ENCODE results near the gene JMY.
A peak's percentile ranks its signal among the peaks of the same experiment; 100 is the strongest.

Gene JMY

GRCh38 chr5:79225026-79225425, 10.9 kb upstream of the JMY start:
- no peak overlapping the region for H3K4me3 ChIP-seq (ENCODE audit: low read depth, low read length)
- TF ChIP-seq, protein P1, sequence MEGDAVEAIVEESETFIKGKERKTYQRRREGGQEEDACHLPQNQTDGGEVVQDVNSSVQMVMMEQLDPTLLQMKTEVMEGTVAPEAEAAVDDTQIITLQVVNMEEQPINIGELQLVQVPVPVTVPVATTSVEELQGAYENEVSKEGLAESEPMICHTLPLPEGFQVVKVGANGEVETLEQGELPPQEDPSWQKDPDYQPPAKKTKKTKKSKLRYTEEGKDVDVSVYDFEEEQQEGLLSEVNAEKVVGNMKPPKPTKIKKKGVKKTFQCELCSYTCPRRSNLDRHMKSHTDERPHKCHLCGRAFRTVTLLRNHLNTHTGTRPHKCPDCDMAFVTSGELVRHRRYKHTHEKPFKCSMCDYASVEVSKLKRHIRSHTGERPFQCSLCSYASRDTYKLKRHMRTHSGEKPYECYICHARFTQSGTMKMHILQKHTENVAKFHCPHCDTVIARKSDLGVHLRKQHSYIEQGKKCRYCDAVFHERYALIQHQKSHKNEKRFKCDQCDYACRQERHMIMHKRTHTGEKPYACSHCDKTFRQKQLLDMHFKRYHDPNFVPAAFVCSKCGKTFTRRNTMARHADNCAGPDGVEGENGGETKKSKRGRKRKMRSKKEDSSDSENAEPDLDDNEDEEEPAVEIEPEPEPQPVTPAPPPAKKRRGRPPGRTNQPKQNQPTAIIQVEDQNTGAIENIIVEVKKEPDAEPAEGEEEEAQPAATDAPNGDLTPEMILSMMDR (IDR thresholded peaks at IDR 0.05; ENCODE audit: borderline replicate concordance, insufficient read depth, low read depth, low read length): no peak

DNA sequence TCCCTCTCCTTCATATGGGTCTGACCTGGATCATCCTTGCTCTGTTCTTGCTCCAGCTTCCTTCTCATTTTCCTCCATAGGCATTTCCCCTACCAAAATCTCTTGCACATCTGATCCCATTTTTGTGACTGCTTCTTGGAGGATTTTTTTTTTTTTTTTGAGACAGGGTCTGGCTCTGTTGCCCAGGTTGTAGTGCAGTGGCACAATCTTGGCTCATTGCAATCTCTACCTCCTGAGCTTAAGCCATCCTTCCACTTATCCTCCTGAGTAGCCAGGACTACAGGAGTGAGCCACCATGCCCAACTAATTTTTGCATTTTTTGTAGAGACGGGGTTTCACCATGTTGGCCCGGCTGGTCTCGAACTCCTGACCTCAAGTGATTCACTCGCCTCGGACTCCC, 10.5 kb upstream of the JMY start:
- TF ChIP-seq, protein P1 (IDR thresholded peaks at IDR 0.05; ENCODE audit: borderline replicate concordance, insufficient read depth, low read depth, low read length): no peak
- no peak overlapping the region for H3K4me3 ChIP-seq (ENCODE audit: low read depth, low read length)

- TF ChIP-seq, protein P1 (IDR thresholded peaks at IDR 0.05; ENCODE audit: borderline replicate concordance, insufficient read depth, low read depth, low read length): no peak
- H3K4me3 ChIP-seq (ENCODE audit: low read depth, low read length): no peak overlapping the region
Observed at GRCh38 chr5:79227484-79228025, 8.4 kb upstream of the JMY start.

GRCh38 chr5:79229357-79230174, 6.4 kb upstream of the JMY start:
- no peak overlapping the region for H3K4me3 ChIP-seq (ENCODE audit: low read depth, low read length)
- TF ChIP-seq, protein P1 (IDR thresholded peaks at IDR 0.05; ENCODE audit: borderline replicate concordance, insufficient read depth, low read depth, low read length): no peak

DNA sequence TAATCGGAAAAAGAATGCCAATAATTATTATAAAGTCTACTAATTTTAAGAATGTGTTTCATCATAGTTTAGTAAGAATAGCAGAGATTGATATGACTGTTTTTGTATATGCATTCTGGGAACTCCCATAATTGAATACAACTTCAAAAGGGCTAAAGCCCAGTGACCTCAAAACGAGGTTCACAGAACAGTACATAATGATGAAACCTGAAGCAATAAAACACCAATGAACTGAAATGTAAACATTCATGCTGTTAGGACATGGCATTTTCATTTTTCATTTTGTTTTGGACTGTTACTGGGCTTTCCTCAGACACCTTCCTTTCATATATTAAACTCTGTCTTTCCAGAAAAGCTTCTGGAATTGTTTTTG, 684 bp upstream of the JMY start:
- H3K4me3 ChIP-seq (ENCODE audit: low read depth, low read length): peak overlapping the region; percentile 66
- TF ChIP-seq, protein P1 (IDR thresholded peaks at IDR 0.05; ENCODE audit: borderline replicate concordance, insufficient read depth, low read depth, low read length): no peak

- peak overlapping the region; percentile 66 for H3K4me3 ChIP-seq (ENCODE audit: low read depth, low read length)
- TF ChIP-seq, protein P1 (IDR thresholded peaks at IDR 0.05; ENCODE audit: borderline replicate concordance, insufficient read depth, low read depth, low read length): no peak
Observed at GRCh38 chr5:79236362-79236969, 535 bp downstream of the JMY start.
